ENCODE measurements around the gene ZDHHC21. TPM values are rescaled to one million over a fixed set of nuclear protein-coding genes. Genes with fewer than 3 reads are reported as not detected.

Gene ZDHHC21
- polyA plus RNA-seq, 1 experiment = 3.2 TPM

- ChIA-PET POLR2A (no interaction called here), CTCF (no interaction called here)
- TF ChIP-seq, protein P1, sequence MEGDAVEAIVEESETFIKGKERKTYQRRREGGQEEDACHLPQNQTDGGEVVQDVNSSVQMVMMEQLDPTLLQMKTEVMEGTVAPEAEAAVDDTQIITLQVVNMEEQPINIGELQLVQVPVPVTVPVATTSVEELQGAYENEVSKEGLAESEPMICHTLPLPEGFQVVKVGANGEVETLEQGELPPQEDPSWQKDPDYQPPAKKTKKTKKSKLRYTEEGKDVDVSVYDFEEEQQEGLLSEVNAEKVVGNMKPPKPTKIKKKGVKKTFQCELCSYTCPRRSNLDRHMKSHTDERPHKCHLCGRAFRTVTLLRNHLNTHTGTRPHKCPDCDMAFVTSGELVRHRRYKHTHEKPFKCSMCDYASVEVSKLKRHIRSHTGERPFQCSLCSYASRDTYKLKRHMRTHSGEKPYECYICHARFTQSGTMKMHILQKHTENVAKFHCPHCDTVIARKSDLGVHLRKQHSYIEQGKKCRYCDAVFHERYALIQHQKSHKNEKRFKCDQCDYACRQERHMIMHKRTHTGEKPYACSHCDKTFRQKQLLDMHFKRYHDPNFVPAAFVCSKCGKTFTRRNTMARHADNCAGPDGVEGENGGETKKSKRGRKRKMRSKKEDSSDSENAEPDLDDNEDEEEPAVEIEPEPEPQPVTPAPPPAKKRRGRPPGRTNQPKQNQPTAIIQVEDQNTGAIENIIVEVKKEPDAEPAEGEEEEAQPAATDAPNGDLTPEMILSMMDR (IDR thresholded peaks at IDR 0.05; ENCODE audit: insufficient read depth, low read depth, low read length) = no peak
- Histone ChIP-seq H3K36me3 (ENCODE audit: control insufficient read depth, insufficient read depth, low read length) (no peaks in the 10 kb centered on the region), H3K27me3 (ENCODE audit: control insufficient read depth, insufficient read depth, low read length) (no peaks in the 10 kb centered on the region), H3K4me3 (ENCODE audit: low read depth, low read length) (no peak overlapping the region)
- no peak for DNase-seq (ENCODE audit: low read depth)
Measured at GRCh38 chr9:14640294-14640693, 52.9 kb downstream of the ZDHHC21 start.

GRCh38 chr9:14633906-14634565, 59.2 kb downstream of the ZDHHC21 start:
- no peak for DNase-seq (ENCODE audit: low read depth)
- ChIA-PET POLR2A (no interaction called here), CTCF (no interaction called here)
- no peaks in the 10 kb centered on the region; the same call in 1 of the 2 replicates for H3K36me3 ChIP-seq (ENCODE audit: control insufficient read depth, insufficient read depth, low read length)
- TF ChIP-seq, protein P1 (IDR thresholded peaks at IDR 0.05; ENCODE audit: insufficient read depth, low read depth, low read length) = no peak
- H3K27me3 ChIP-seq (ENCODE audit: control insufficient read depth, insufficient read depth, low read length) = no peaks in the 10 kb centered on the region
- H3K4me3 ChIP-seq (ENCODE audit: low read depth, low read length) = no peak overlapping the region

DNA sequence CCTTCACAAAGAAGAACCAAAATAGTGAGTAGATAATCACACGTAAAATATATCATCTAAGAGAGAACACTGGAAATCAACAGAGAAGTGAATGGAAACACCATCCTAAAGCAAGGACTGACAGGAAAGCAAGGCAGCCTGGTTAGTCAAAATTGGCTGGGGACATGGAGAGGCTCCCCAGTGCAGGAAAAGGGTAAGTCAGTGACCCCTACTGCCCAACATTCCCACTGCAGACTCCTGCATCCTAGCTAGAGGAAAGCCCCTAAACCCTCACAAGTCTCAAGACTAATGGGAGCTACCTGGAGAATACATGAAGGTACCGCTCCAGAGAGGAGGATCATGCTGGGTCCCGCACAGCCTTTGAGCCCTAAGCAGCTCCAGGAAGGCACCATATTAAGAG, 60.1 kb downstream of the ZDHHC21 start:
- POLR2A ChIA-PET = no interaction called here
- TF ChIP-seq, protein P1 (IDR thresholded peaks at IDR 0.05; ENCODE audit: insufficient read depth, low read depth, low read length) = no peak
- CTCF ChIA-PET = interaction anchor here (1.0 kb wide), 1 partner anchor 20 kb away, joined by 4 read pairs; no protein-coding TSS in a partner anchor

GRCh38 chr9:14627513-14627912, 65.7 kb downstream of the ZDHHC21 start:
- DNase-seq (ENCODE audit: low read depth) = no peak
- POLR2A ChIA-PET = no interaction called here
- H3K4me3 ChIP-seq (ENCODE audit: low read depth, low read length) = no peak overlapping the region
- H3K27me3 ChIP-seq (ENCODE audit: control insufficient read depth, insufficient read depth, low read length) = no peaks in the 10 kb centered on the region
- H3K36me3 ChIP-seq (ENCODE audit: control insufficient read depth, insufficient read depth, low read length) = no peaks in the 10 kb centered on the region; the same call in 1 of the 2 replicates
- TF ChIP-seq, protein P1 (IDR thresholded peaks at IDR 0.05; ENCODE audit: insufficient read depth, low read depth, low read length) = no peak
- CTCF ChIA-PET = interaction anchor here (0.7 kb wide), 1 partner anchor 14 kb away, joined by 4 read pairs; no protein-coding TSS in a partner anchor

More for the DNA sequence above, 60.1 kb downstream of the ZDHHC21 start:
- Histone ChIP-seq H3K4me3 (ENCODE audit: low read depth, low read length) (no peak overlapping the region), H3K36me3 (ENCODE audit: control insufficient read depth, insufficient read depth, low read length) (no peaks in the 10 kb centered on the region; the same call in 1 of the 2 replicates), H3K27me3 (ENCODE audit: control insufficient read depth, insufficient read depth, low read length) (no peaks in the 10 kb centered on the region)
- no peak for DNase-seq (ENCODE audit: low read depth)

DNA sequence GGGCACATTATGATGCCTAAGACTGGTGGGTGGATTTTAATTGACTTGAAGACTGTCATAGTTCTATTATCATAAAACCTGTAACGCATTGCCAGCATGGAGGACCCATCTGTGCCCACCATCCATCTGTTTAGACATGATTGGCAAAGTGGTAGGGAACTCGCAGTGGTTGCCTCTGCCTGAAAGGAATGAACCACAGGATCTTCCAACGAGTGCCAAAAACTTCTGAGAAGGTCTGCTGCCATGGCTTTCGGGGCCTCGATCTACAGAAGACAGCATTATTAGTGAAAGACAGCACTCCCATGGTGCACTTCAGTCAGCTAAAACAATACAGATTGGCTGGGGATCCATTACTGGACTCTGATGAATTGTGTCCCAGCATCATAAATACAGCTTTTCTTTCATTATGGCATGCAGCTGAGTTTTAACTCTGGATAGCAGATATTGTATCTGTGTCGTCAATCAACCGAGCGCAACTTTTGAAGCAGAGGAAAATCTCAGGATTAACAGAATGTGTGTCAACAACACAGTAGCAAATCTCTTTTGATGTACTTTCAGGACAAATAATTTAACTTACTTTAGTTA, 74.3 kb downstream of the ZDHHC21 start:
- no peak for DNase-seq (ENCODE audit: low read depth)
- H3K27me3 ChIP-seq (ENCODE audit: control insufficient read depth, insufficient read depth, low read length) = no peaks in the 10 kb centered on the region
- H3K36me3 ChIP-seq (ENCODE audit: control insufficient read depth, insufficient read depth, low read length) = no peaks in the 10 kb centered on the region; the same call in 1 of the 2 replicates
- H3K4me3 ChIP-seq (ENCODE audit: low read depth, low read length) = no peak overlapping the region
- ChIA-PET POLR2A (no interaction called here), CTCF (no interaction called here)
- TF ChIP-seq, protein P1 (IDR thresholded peaks at IDR 0.05; ENCODE audit: insufficient read depth, low read depth, low read length) = no peak
